ENCODE results near the gene TMPRSS13. TPM values are rescaled to one million over a fixed set of nuclear protein-coding genes. Genes with fewer than 3 reads are reported as not detected.

Gene TMPRSS13
- total and polyA plus RNA-seq, 2 donors from 2014 or later: 1.2 to 1.9 TPM

DNA sequence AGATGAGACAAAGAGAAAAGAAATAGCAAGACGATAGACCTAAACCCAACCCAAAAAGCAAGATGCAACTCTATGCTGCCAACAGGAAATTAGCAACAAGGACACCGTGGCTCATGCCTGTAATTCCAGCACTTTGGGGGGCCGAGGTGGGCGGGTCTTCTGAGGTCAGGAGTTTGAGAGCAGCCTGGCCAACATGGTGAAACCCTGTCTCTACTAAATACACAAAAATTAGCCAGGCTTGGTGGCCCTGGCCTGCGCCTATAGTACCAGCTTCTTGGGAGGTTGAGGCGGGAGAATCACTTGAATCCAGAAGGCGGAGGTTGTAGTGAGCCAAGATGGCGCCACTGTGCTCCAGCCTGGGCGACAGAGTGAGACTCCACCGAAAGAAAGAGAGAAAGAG, 32.7 kb upstream of the TMPRSS13 start:
- intact Hi-C loops (cut with DNase I): no loop called here
- DNase-seq: no peak
- FAIRE-seq: no peak

DNA sequence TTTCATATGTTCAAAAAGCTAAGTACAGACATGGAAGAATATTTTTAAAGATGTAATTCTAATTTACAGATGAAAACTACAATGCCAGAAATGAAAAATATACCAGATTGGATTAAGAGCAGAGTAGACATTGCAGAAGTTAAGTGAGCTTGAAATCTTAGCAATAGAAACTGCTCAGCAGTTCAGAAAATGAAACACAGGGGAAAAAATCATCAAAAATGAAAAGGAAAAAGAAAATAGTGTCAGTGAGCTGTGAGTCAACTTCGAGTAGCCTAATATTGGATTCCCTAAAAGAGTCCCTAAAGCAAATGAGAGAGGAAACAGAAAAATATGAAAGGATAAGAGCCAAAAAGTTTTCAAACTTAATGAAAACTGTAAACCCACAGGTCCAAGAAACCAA, 31.2 kb upstream of the TMPRSS13 start:
- FAIRE-seq (no peak), DNase-seq (no peak)
- H3K4me3 ChIP-seq (ENCODE audit: low read length in 3 of 3): no peak overlapping the region
- H3K4me1 ChIP-seq (ENCODE audit: control insufficient read depth in 2 of 3, insufficient read depth in 2 of 3, low read depth in 1 of 3, low read length in 3 of 3): no peaks in the 10 kb centered on the region
- no peaks in the 10 kb centered on the region for H3K9me3 ChIP-seq (ENCODE audit: control insufficient read depth in 2 of 3, insufficient read depth in 1 of 3, low read length in 3 of 3)
- intact Hi-C loops (cut with DNase I): no loop called here
- H3K9ac ChIP-seq (ENCODE audit: low read length in 3 of 3): no peak overlapping the region
- H3K36me3 ChIP-seq (ENCODE audit: control insufficient read depth in 2 of 3, insufficient read depth in 3 of 3, low read length in 3 of 3): no peaks in the 10 kb centered on the region
- TF ChIP-seq, protein P1, sequence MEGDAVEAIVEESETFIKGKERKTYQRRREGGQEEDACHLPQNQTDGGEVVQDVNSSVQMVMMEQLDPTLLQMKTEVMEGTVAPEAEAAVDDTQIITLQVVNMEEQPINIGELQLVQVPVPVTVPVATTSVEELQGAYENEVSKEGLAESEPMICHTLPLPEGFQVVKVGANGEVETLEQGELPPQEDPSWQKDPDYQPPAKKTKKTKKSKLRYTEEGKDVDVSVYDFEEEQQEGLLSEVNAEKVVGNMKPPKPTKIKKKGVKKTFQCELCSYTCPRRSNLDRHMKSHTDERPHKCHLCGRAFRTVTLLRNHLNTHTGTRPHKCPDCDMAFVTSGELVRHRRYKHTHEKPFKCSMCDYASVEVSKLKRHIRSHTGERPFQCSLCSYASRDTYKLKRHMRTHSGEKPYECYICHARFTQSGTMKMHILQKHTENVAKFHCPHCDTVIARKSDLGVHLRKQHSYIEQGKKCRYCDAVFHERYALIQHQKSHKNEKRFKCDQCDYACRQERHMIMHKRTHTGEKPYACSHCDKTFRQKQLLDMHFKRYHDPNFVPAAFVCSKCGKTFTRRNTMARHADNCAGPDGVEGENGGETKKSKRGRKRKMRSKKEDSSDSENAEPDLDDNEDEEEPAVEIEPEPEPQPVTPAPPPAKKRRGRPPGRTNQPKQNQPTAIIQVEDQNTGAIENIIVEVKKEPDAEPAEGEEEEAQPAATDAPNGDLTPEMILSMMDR (IDR thresholded peaks at IDR 0.05; ENCODE audit: borderline replicate concordance, extremely low read depth, insufficient read depth): no peak
- no peak overlapping the region for H3K27ac ChIP-seq (ENCODE audit: low read depth in 2 of 2, low read length in 2 of 2)
- H3K27me3 ChIP-seq (ENCODE audit: control insufficient read depth, insufficient read depth, low read length): no peaks in the 10 kb centered on the region

More for the DNA sequence above, 32.7 kb upstream of the TMPRSS13 start:
- Histone ChIP-seq H3K27me3 (ENCODE audit: control insufficient read depth, insufficient read depth, low read length) (no peaks in the 10 kb centered on the region), H3K4me1 (ENCODE audit: control insufficient read depth in 2 of 3, insufficient read depth in 2 of 3, low read depth in 1 of 3, low read length in 3 of 3) (no peaks in the 10 kb centered on the region), H3K36me3 (ENCODE audit: control insufficient read depth in 2 of 3, insufficient read depth in 3 of 3, low read length in 3 of 3) (no peaks in the 10 kb centered on the region), H3K27ac (ENCODE audit: low read depth in 2 of 2, low read length in 2 of 2) (no peak overlapping the region), H3K9me3 (ENCODE audit: control insufficient read depth in 2 of 3, insufficient read depth in 1 of 3, low read length in 3 of 3) (no peaks in the 10 kb centered on the region), H3K4me3 (ENCODE audit: low read length in 3 of 3) (no peak overlapping the region), H3K9ac (ENCODE audit: low read length in 3 of 3) (no peak overlapping the region)
- TF ChIP-seq, protein P1 (IDR thresholded peaks at IDR 0.05; ENCODE audit: borderline replicate concordance, extremely low read depth, insufficient read depth): no peak

GRCh38 chr11:117959438-117960149, 30.4 kb upstream of the TMPRSS13 start:
- intact Hi-C loops (cut with DNase I): no loop called here
- DNase-seq (no peak), FAIRE-seq (no peak)
- Histone ChIP-seq H3K4me3 (ENCODE audit: low read length in 3 of 3) (no peak overlapping the region), H3K4me1 (ENCODE audit: control insufficient read depth in 2 of 3, insufficient read depth in 2 of 3, low read depth in 1 of 3, low read length in 3 of 3) (no peaks in the 10 kb centered on the region), H3K36me3 (ENCODE audit: control insufficient read depth in 2 of 3, insufficient read depth in 3 of 3, low read length in 3 of 3) (no peaks in the 10 kb centered on the region), H3K27me3 (ENCODE audit: control insufficient read depth, insufficient read depth, low read length) (no peaks in the 10 kb centered on the region), H3K9me3 (ENCODE audit: control insufficient read depth in 2 of 3, insufficient read depth in 1 of 3, low read length in 3 of 3) (no peaks in the 10 kb centered on the region), H3K27ac (ENCODE audit: low read depth in 2 of 2, low read length in 2 of 2) (no peak overlapping the region), H3K9ac (ENCODE audit: low read length in 3 of 3) (no peak overlapping the region)
- TF ChIP-seq, protein P1 (IDR thresholded peaks at IDR 0.05; ENCODE audit: borderline replicate concordance, extremely low read depth, insufficient read depth): no peak

Data from kidney (tissue), 14 donors.